GM19193 (cell line): Measurements from ENCODE around the gene TMEM174.

Experiments used
- POLR2A ChIP-seq: IDR thresholded peaks from 4 replicates; pipeline ENCODE4 v1.6.1; 2011; ENCODE audit not compliant: insufficient read depth, insufficient read length; ENCODE audit errors: extremely low read depth

TMEM174 gene

DNA sequence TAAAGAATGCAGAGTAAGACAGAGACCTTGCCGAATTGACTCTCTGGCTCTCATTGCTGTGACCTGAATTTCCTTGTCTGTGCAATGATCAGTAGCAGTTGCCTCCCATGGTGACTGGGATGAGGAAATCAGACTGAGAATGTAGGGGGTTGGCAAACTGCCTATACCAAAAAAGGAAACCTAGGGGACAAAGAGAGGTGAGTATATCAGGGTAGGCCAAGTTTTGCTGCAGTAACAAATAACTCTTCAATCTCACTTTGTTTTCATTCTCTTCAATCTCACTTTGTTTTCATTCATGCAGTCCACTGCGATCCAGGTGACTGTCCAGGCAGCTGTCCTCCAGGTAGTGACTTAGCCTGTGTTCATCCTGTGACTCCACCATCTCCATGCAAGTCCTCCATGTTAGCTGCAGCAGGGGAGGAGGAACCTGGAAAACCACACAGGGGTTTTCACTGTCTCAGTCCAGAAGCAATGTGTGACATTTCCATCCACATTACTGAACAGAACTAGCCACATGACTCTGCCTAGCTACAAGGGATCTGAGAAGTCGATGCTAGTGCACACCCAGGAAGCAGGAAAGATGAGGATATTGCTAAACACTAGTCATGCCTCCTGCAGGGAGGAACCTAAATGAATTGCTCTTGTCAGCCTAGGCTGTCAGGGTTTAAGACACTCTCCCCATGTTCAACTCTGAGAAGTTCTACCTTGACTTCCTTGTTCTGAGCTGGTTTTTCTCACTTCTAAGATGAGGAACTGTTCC, 26.0 kb downstream of the TMEM174 start:
- TF ChIP-seq POLR2A: no peak

DNA sequence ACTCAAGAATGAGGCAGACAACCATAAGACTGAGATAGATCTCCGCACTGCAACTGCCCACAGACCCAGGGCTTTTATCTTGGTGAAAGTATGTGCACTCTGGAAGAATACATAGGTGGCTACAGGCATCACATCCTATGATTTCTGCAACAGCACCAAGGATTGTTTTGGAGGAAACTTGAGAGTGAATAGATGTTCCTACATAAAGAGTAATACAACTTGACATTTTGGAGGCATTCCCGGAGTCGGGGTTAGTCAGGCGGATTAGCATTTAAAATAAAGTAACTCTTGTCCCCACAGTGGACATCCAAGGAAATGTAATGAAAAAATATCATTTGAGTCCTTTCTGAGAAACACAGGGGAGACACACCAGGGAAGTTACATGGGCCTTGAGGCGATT, 26.7 kb downstream of the TMEM174 start:
- no peak for TF ChIP-seq POLR2A

DNA sequence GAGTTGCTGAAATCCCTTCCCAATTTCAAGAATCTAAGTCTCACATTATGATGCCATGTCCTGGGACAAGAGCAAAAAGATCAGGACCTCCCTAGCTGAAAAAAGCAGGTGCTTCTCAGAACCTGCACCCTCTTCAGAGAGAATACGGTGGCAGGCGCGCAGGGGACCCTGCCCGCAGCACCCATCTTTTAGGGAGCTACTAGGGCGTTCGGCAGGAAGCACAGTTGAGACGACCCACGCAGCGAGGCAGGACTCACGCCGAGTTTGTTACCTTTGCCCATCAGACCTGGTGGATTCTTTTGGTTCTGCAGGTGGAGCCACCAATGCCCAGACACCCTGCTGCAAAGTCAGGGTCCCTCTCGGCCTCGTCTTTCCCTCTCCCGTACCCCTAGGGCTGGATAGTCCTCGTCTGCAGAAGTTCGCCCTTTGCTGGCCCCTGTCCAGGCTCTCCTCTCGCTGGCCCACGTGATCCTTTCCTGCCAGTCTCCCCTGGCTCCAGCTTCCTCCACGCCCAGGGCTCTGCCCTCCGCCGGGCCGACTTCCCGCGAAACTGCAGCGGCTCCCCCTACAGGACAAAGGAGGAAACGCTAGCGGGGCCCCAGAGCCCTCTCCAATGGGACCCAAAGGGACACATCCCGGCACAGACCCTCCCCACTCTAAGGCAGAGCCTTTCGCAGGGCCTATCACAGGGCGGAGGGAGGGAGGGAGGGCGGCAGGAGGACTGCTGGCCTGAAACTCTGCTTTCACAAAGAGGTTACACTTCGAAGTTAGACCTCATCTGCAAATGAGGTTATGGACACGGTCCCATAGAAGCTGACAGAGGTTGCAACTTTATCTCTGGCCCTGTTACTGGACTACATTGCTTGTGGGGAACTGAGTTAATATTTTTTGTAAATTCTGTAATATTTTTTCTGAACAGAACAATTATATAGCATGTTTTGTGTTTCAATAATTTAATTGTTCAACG, 28.8 kb downstream of the TMEM174 start:
- no peak for TF ChIP-seq POLR2A

DNA sequence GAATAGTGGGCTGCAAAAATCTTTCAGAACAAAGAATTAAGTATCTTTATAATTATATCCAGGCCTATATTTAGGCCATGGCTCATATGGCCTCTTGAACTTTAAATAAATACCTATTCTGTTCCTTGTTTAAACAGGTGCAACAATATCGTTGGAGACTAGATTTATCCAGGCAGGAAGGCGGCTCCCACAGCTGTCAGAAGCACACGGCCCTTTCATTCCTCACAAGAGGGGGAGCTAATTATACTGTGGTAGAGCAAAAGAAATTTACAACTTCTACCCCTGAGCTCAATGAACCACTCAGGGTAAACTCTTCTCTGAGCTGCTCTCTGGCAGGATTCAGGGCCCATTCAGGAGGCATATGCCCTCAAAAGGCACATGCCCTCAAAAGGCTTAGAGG, 31.3 kb downstream of the TMEM174 start:
- no peak for TF ChIP-seq POLR2A

DNA sequence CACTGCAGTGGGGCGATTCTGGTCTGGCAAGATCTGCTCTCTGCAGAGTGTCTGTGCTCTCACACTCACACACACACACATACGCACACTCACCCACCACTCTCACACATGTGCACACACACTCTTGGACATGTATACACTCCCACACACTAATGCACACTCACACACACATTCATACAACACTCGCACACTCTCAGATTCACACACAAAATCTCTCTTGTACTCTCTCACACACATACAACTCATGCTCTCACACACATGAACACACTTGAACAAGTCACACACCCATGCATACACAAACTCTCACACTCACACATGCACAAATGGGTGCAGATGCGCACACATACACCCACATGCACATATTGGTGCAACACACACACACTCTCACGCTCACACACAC, 31.7 kb downstream of the TMEM174 start:
- TF ChIP-seq POLR2A: no peak

DNA sequence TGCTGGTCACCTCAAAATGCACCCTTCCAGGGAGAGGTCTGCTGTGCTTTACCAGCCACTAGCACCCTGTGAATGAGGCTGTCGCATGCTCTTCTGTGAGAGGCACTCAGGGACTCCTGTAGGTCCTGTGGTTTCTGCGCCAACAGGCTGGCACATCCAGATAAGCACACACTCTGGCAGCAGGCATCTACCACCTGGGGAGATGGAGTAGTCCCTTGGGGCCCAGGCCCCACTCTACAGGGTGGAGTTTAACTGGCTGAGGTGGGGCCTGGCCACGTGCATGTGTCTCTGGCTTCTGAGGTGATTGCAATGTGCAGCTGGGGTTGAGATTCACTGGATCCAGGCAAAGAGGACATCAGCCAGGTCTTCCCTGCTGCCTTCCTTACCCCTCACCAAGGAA, 32.3 kb downstream of the TMEM174 start:
- TF ChIP-seq POLR2A: no peak

DNA sequence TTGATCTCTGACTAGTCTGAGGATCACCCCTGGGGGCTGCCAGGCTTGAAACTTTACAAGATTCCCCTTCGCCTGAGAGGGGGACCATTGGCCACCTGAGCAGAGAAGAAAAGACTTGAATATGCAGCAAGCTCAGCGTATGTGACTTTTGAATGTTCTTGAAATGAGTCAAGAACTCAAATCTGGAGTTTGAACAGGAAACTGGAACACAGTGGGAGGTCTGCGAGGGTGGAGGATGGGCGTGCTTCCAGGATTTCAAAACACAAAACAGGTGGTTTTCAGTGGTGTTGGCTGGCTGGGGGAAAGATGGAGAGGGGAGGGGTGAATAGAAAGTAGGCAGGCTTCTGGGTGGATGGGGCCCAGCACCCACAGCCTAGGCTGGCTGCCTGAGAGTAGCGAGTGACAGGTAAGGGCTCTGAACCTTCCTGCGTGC, 40.6 kb downstream of the TMEM174 start:
- no peak for TF ChIP-seq POLR2A

DNA sequence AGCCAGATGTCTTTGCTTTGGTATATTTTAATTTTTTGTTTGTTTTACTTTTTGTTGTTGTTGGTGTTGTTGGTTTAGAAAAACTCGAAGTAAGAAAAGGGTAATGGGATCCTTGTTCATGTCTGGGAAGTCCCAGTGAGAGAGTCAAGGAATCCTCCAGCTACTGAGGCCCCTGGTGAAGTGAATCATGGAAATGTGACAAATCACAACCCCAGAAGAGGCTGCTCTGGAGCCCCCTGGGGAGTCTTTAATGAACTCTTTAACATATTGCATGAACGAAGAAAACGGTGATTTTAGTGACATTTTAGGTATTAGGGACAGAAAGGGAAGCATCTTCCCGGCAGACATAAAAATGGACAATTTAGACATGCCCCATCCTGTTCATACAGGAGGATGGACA, 41.3 kb downstream of the TMEM174 start:
- TF ChIP-seq POLR2A: no peak

DNA sequence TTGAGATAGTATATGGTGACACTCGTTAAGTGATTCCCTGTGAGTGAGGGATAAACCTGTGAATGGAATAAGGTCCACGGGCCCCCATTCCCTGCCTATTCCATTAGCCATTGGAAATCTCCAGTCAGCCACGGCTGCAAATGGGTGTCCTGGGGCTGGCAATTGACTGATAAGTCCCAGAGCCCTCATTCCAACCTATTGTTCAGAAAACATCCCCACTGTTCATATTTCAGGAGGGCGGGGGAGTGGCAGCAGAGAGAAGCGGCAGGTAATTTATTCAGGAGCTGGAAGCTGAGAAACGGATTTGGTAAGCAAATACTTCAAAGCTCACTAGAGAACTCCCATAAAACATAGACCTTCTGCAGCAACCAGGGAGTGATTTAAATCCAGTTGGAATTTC, 42.0 kb downstream of the TMEM174 start:
- no peak for TF ChIP-seq POLR2A

DNA sequence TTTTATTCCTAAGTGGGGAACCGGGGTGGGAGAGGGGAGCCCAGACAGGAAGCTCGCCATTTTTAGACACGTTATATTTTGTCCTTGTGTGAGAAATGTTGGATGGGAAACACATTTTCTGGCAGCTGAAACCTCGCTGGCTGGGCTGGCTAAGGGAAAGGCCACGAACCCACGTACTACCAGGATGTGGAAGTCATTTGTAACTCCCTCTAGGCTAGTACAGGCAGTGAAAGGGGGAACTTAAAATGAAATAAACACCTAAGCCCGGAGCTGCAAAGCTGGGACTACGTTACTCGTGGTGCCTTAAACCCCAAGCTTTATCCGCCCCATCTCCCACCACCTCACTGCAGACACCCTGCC, 42.5 kb downstream of the TMEM174 start:
- no peak for TF ChIP-seq POLR2A

DNA sequence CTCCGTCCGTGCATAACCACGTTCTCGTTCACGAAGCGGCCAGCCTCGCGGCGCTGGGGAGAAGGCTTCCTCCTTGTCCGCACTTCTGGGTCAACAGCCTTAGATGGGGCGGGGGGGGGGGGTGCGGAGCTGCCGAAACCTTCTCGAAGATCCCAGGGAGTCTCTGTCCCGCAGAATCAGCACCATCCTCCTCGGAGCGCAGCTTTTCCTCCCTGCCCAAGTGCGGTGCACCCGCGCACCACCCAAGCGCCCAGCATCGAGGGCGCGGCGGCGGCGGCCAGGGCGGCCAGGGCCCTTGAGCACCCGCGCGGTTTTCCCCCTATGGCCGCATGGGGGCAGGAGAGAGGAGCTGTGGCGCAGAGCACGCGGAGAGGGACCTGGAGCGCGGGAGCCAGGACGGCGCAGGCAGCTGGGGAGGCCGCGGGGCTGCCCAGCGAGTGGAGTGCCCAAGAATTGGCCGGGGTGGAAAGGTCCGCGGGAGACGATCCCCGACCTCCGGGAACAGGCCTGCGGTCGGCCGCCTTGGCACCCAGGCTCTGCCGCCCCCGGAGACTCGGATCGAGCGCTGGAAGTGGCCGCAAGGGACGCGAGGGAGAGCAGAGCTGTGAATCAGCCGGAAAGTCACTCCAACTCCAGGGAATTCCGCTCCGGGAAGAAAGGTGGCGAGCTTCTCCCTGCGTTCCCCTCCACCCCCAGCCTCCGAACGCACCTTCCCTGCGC, 43.1 kb downstream of the TMEM174 start:
- TF ChIP-seq POLR2A: no peak

DNA sequence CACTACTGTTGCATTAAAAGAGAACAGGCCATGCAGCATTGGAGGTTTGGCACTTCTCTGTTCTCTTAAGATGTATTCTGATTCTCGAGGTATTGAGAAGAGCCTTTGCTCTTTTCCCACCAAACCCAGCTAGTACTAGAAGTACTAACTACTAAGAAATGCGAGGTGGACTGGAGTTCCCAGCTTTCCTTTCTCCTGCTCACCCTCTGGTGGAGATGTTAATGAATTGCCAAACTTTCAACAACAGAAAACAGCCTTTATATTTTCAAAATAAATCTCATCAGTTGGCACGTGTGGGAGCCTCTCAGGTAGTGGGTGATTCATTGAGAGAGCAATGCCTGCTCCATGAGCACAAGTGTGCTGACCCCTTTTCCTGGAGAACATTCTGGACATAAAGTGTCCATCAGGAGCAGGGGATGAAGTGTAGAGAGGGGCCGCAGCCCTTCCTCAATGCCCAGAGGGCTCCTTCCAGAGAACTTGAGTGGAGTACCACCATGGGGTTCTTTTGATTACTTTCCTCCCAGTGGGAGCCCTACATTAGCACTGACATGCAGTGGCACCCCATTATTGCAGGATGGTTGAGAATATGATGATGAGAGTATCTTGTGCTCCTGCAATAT, 45.7 kb downstream of the TMEM174 start:
- no peak for TF ChIP-seq POLR2A

DNA sequence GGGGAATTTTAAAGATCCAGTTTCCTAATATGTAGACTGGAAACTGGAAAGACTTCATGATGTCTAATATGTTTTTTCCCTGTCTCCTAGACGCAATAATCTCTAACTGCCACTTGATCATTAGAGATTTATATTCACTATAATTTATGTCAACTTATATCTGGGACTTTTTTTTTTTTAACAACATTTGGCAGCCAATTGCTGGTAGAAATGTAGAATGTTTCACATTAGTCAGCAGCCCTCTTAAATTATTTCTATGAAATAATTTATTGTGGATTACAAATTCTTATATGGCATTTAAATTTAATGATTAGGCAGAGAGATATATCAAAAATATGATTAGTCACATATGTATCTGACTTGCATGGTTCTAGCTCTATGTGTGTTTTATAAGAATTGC, 48.2 kb downstream of the TMEM174 start:
- no peak for TF ChIP-seq POLR2A

DNA sequence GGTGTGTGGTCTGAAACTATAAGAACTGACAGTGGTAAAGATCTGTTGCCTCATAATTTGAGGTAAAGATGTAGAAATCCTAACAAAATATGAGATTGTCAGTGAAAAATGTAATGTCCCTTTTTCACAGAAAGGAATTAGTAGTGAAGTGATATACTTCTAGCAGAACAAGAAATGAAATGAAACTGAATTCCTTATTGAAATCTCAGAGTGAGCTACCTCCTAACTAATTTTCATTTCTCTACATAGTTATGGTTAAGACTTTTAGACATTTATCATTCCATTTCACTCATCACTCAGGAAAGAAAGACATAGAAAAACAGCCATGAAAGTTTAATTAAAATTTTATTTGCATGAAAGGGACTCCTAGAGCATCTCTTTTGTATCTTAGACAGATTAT, 48.7 kb downstream of the TMEM174 start:
- no peak for TF ChIP-seq POLR2A

DNA sequence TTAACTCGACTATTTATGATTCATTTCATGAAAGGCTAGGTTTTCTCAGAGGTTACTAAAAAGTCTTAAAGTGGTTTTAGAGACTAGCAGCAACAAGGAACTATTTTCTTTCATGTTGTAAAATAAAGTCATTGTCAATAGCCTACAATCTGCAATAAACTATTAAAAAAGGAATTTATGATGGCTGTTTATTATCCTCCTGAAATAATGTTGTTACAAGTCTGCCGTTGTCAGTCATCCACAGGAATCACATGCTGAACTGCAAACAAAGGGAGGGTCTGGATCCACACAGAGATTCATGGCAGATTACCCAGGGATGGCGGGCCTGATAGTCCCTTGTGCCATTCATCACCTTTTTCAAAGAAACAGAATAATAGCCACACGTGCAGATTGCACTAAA, 49.2 kb downstream of the TMEM174 start:
- no peak for TF ChIP-seq POLR2A
